ENCODE data around the gene MCRS1.

DNA sequence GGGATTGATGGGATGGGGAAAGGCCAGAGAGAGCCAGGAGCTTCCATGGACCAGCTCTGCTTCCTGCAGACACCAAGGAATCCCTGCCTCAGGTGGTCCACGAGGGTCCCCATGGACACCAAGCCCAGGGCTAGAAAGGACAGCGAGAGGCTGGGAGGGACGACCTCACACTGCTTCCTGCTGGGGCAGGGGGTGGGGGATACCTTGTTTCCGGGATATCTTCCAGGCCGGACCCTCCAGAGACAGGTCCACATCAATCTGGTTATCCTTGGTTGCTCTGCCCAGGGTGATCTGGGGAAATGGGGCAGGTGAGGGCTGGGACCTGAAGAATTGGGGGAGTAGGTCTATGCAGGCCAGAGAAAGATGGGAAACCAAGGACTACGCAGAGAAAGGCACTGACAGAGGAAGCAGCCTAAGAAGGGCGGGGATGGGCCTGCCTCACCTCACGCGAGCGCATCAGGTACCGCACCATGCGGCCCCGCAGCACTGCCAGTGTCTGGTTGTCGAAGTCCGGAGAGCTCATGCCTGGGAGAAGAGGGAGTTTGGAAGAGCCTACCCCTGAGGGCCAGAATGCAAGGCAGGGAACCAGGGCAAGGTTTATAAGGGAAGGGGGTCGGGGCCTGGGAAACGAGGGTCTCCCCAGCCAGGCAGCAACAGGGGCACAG, 8.8 kb downstream of the MCRS1 start:
- TF ChIP-seq, protein P1, sequence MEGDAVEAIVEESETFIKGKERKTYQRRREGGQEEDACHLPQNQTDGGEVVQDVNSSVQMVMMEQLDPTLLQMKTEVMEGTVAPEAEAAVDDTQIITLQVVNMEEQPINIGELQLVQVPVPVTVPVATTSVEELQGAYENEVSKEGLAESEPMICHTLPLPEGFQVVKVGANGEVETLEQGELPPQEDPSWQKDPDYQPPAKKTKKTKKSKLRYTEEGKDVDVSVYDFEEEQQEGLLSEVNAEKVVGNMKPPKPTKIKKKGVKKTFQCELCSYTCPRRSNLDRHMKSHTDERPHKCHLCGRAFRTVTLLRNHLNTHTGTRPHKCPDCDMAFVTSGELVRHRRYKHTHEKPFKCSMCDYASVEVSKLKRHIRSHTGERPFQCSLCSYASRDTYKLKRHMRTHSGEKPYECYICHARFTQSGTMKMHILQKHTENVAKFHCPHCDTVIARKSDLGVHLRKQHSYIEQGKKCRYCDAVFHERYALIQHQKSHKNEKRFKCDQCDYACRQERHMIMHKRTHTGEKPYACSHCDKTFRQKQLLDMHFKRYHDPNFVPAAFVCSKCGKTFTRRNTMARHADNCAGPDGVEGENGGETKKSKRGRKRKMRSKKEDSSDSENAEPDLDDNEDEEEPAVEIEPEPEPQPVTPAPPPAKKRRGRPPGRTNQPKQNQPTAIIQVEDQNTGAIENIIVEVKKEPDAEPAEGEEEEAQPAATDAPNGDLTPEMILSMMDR (tag by site-specific recombination; IDR thresholded peaks at IDR 0.05) = no peak
- TF ChIP-seq ZNF670 (tag by site-specific recombination; IDR thresholded peaks at IDR 0.05; ENCODE audit: low read depth) (no peak), SP7 (tag by site-specific recombination; IDR thresholded peaks at IDR 0.05) (no peak), ZBTB48 (tag by site-specific recombination; IDR thresholded peaks at IDR 0.05) (no peak), ZNF335 (tag by site-specific recombination; conservative IDR thresholded peaks at IDR 0.05) (no peak), ZNF626 (tag by site-specific recombination; IDR thresholded peaks at IDR 0.05) (no peak), ZNF184 (tag by site-specific recombination; IDR thresholded peaks at IDR 0.05) (no peak), ZEB2 (tag by site-specific recombination; IDR thresholded peaks at IDR 0.05) (no peak), ZNF138 (tag by site-specific recombination; IDR thresholded peaks at IDR 0.05; ENCODE audit: borderline replicate concordance) (no peak)
- TF ChIP-seq, protein P2, sequence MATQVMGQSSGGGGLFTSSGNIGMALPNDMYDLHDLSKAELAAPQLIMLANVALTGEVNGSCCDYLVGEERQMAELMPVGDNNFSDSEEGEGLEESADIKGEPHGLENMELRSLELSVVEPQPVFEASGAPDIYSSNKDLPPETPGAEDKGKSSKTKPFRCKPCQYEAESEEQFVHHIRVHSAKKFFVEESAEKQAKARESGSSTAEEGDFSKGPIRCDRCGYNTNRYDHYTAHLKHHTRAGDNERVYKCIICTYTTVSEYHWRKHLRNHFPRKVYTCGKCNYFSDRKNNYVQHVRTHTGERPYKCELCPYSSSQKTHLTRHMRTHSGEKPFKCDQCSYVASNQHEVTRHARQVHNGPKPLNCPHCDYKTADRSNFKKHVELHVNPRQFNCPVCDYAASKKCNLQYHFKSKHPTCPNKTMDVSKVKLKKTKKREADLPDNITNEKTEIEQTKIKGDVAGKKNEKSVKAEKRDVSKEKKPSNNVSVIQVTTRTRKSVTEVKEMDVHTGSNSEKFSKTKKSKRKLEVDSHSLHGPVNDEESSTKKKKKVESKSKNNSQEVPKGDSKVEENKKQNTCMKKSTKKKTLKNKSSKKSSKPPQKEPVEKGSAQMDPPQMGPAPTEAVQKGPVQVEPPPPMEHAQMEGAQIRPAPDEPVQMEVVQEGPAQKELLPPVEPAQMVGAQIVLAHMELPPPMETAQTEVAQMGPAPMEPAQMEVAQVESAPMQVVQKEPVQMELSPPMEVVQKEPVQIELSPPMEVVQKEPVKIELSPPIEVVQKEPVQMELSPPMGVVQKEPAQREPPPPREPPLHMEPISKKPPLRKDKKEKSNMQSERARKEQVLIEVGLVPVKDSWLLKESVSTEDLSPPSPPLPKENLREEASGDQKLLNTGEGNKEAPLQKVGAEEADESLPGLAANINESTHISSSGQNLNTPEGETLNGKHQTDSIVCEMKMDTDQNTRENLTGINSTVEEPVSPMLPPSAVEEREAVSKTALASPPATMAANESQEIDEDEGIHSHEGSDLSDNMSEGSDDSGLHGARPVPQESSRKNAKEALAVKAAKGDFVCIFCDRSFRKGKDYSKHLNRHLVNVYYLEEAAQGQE (tag by site-specific recombination; IDR thresholded peaks at IDR 0.05) = no peak
